MCF 10A (cell line): ENCODE results near the gene CHKA. TPM values are rescaled to one million over a fixed set of nuclear protein-coding genes. Genes with fewer than 3 reads are reported as not detected.

Experiments used
- BruUV-seq: library from RNA; stranded (reverse); fragments of 400-500 nt; replicated peaks from 2 replicates; lab custom pipeline; 2021; lab: Mats Ljungman, UMichigan
- CTCF ChIA-PET: fragments of 300-600 bp; sonication (Branson Sonifier 250); formaldehyde crosslinking; extraction: SDS; loops from one replicate; lab custom pipeline; 2021; ENCODE audit warnings: antibody characterized with exemption, inconsistent platforms; lab: Yijun Ruan, JAX
- POLR2A ChIA-PET: fragments of 300-600, 350-650 bp; sonication (Branson Sonifier 250); formaldehyde crosslinking; extraction: SDS; loops from one replicate; lab custom pipeline; 2020; ENCODE audit warnings: antibody characterized with exemption, inconsistent platforms; lab: Yijun Ruan, JAX
- DNase-seq: peaks from one replicate; pipeline ENCODE4 v3.0.0-alpha.2; 2018; ENCODE audit not compliant: unreplicated experiment
- H3K27ac Mint-ChIP-seq: one replicate; pipeline ENCODE4 v1.8.0; 2022; ENCODE audit warnings: mild to moderate bottlenecking, low read depth, mixed read lengths; ENCODE audit not compliant: unreplicated experiment
- H3K27me3 Mint-ChIP-seq: one replicate; pipeline ENCODE4 v1.8.0; 2022; ENCODE audit warnings: mixed read lengths; ENCODE audit not compliant: insufficient read depth, unreplicated experiment
- H3K36me3 Mint-ChIP-seq: one replicate; pipeline ENCODE4 v1.8.0; 2022; ENCODE audit warnings: mild to moderate bottlenecking, moderate library complexity, mixed read lengths; ENCODE audit not compliant: insufficient read depth, unreplicated experiment
- H3K4me1 Mint-ChIP-seq: one replicate; pipeline ENCODE4 v1.8.0; 2022; ENCODE audit warnings: mixed read lengths; ENCODE audit not compliant: insufficient read depth, unreplicated experiment
- H3K4me3 Mint-ChIP-seq: one replicate; pipeline ENCODE4 v1.8.0; 2022; ENCODE audit warnings: mild to moderate bottlenecking, moderate library complexity, mixed read lengths; ENCODE audit not compliant: unreplicated experiment
- H3K9me3 Mint-ChIP-seq: one replicate; pipeline ENCODE4 v1.8.0; 2022; ENCODE audit warnings: mixed read lengths; ENCODE audit not compliant: unreplicated experiment
- intact Hi-C: fragments of 100-400 bp; cut with micrococcal nuclease; formaldehyde crosslinking; loops from 2 replicates; pipeline ENCODE4 v1.14.1; 2022
- total RNA-seq: library from RNA; stranded (reverse); gene quantifications from 2 replicates; pipeline ENCODE4 v1.2.3, GENCODE V29; 2022
- TF ChIP-seq, protein P1 (sequence below): fragments of 200-600 bp; IDR thresholded peaks from one replicate; pipeline ENCODE4 v1.8.0; 2022; ENCODE audit warnings: antibody characterized with exemption, mild to moderate bottlenecking; ENCODE audit not compliant: unreplicated experiment

The CHKA gene
- total RNA-seq, 1 experiment from 2014 or later, result 7.8 TPM

DNA sequence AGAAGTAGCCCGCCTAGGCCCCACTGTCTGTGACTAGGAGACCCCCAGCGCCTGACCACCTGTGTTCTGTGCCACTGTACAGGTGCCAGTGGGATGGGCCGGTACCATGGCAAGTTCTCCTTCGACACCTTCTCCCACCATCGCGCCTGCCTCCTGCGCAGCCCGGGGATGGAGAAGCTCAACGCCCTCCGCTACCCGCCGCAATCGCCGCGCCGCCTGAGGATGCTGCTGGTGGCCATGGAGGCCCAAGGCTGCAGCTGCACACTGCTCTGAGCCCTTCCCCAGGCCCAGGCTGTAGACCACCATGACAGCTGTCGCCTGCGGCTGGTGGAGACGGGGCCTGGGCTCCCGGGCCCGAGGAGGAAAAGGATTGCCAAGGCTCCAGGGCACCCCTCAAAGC, 93.5 kb downstream of the CHKA start:
- POLR2A ChIA-PET, result interaction anchor here (1.4 to 2.1 kb wide), 3 partner anchors 15 to 19 kb away, joined by 5 to 13 read pairs (median 5); partner anchors contain the start of gene ALDH3B1
- CTCF ChIA-PET, result interaction anchor here (0.6 to 1.0 kb wide), 2 partner anchors 19 to 89 kb away, joined by 3 read pairs; no protein-coding TSS in a partner anchor
- no TSS peak for BruUV-seq
- Mint-ChIP-seq H3K27ac (peak overlapping the region; percentile 89), H3K4me1 (peaks cover 26% of the 10 kb centered on the region), H3K27me3 (no peaks in the 10 kb centered on the region), H3K9me3 (no peaks in the 10 kb centered on the region), H3K4me3 (no peak overlapping the region), H3K36me3 (peaks cover 49% of the 10 kb centered on the region)
- no peak for DNase-seq
- TF ChIP-seq, protein P1, sequence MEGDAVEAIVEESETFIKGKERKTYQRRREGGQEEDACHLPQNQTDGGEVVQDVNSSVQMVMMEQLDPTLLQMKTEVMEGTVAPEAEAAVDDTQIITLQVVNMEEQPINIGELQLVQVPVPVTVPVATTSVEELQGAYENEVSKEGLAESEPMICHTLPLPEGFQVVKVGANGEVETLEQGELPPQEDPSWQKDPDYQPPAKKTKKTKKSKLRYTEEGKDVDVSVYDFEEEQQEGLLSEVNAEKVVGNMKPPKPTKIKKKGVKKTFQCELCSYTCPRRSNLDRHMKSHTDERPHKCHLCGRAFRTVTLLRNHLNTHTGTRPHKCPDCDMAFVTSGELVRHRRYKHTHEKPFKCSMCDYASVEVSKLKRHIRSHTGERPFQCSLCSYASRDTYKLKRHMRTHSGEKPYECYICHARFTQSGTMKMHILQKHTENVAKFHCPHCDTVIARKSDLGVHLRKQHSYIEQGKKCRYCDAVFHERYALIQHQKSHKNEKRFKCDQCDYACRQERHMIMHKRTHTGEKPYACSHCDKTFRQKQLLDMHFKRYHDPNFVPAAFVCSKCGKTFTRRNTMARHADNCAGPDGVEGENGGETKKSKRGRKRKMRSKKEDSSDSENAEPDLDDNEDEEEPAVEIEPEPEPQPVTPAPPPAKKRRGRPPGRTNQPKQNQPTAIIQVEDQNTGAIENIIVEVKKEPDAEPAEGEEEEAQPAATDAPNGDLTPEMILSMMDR, result no peak
- intact Hi-C loops, result loop anchor here (1.0 kb wide), 1 partner anchor 13 kb away; no protein-coding TSS in a partner anchor

DNA sequence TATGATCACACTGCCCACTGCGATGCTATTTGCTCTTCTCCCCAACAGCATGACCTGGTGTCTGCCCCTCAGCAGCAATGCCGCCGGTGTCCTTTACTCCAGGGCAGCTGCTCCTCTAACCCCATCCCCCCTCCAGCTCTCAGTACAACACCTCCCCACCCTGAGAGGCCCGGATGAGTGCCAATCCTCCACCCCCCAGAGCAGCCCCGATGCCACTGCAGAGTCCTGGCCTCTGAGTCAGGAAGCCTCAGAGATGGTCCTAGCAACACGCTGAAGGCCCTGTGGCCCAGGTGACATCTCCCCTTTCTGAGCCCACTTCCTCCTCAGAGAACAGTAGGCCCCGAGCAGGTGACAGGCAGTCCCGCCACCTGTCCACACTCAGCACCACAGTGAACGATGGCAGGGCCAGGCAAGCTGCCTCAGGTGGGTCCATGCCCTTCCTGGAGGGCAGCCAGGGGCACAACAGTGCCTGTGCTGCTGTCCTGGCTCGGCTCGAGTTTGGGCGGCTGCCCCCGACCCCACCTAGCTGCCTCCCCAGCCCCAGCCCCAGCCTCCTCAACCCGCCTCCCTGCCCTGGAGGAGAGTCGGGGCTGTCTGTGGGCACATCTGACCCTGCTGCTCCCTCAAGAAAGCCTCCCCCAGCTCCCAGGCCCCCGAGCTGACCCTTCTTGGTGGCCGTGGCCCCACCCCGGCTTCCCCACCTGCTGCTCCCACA, 94.6 kb downstream of the CHKA start:
- Mint-ChIP-seq H3K9me3 (no peaks in the 10 kb centered on the region), H3K36me3 (peaks cover 54% of the 10 kb centered on the region), H3K4me1 (peaks cover 23% of the 10 kb centered on the region), H3K4me3 (no peak overlapping the region), H3K27me3 (no peaks in the 10 kb centered on the region), H3K27ac (no peak overlapping the region)
- BruUV-seq, result no TSS peak
- POLR2A ChIA-PET, result interaction anchor here (0.7 to 1.4 kb wide), 3 partner anchors 14 to 16 kb away, joined by 3 to 5 read pairs (median 3); partner anchors contain the start of gene ALDH3B1
- intact Hi-C loops, result no loop called here
- TF ChIP-seq, protein P1, result no peak
- no peak for DNase-seq
- CTCF ChIA-PET, result interaction anchor here (1.0 kb wide), 1 partner anchor 17 kb away, joined by 3 read pairs; no protein-coding TSS in a partner anchor

DNA sequence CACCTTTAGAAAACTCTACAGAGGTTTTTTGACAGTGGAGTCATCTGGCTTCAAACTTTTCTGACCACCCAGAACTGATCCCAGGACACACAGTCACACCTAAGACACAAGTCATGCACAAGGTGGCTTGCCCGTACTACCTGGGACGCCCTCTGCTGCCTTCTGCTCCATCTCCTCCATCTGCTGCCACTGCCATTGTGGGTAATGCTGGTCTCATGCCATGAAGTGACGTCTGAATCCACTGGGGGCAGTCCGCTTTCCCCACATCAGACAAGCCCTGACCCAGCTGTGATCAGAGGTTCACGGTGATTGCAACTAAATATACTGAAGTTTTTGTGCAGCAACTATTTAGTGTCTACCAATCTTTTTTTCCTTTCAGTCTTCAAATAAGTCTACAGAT, 96.1 kb downstream of the CHKA start:
- Mint-ChIP-seq H3K4me3 (no peak overlapping the region), H3K4me1 (peaks cover 32% of the 10 kb centered on the region), H3K9me3 (no peaks in the 10 kb centered on the region), H3K27ac (no peak overlapping the region), H3K36me3 (peaks cover 63% of the 10 kb centered on the region), H3K27me3 (no peaks in the 10 kb centered on the region)
- ChIA-PET CTCF (interaction anchor here (0.6 to 1.2 kb wide), 2 partner anchors 23 to 32 kb away, joined by 4 to 5 read pairs; no protein-coding TSS in a partner anchor), POLR2A (no interaction called here)
- intact Hi-C loops, result no loop called here
- no peak for DNase-seq
- BruUV-seq, result no TSS peak
- TF ChIP-seq, protein P1, result no peak

DNA sequence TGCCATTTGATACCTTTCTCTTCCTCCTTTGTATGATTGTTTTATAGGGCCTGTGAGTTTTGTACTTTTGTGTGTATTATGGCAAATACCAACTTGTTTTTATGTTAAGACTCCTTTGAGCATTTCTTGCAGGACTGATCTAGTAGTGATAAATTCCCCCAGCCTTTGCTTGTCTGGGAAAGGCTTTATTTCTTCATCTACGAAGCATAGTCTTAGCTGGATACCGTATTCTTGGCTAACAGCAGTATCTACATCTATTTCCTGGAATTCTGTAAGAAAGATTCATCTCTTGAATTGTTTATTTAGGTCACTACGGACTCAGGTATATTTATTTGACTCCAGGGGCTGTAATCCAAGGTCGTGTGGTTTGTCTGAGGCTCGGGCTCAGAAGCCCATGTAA, 96.7 kb downstream of the CHKA start:
- TF ChIP-seq, protein P1, result no peak
- no TSS peak for BruUV-seq
- ChIA-PET CTCF (interaction anchor here (1.2 kb wide), 1 partner anchor 22 kb away, joined by 5 read pairs; no protein-coding TSS in a partner anchor), POLR2A (interaction anchor here (1.4 to 6.4 kb wide), 2 partner anchors 11 to 15 kb away, joined by 5 to 46 read pairs; partner anchors contain the start of gene ALDH3B1)
- intact Hi-C loops, result no loop called here
- Mint-ChIP-seq H3K4me1 (peaks cover 34% of the 10 kb centered on the region), H3K27me3 (no peaks in the 10 kb centered on the region), H3K27ac (no peak overlapping the region), H3K36me3 (peaks cover 65% of the 10 kb centered on the region), H3K9me3 (no peaks in the 10 kb centered on the region), H3K4me3 (no peak overlapping the region)
- DNase-seq, result no peak
